ENCODE measurements around the gene THAP8. TPM values are rescaled to one million over a fixed set of nuclear protein-coding genes. Genes with fewer than 3 reads are reported as not detected.
A peak's percentile ranks its signal among the peaks of the same experiment; 100 is the strongest.

Gene THAP8
- total and polyA plus RNA-seq, 2 of the 13 experiments (the other 11 are each of a cell fraction or from before 2014, with no cell fraction given) = 1.7 to 3.7 TPM

GRCh38 chr19:36054733-36055686, 925 bp upstream of the THAP8 start, which contains the start of gene WDR62 (continued):
- TF ChIP-seq THAP9 (CRISPR knock-in tag; IDR thresholded peaks at IDR 0.05; ENCODE audit: borderline replicate concordance) = peak; percentile 62; the same call in 1 of the 2 replicates
- TF ChIP-seq SP2 (CRISPR knock-in tag; IDR thresholded peaks at IDR 0.05) = peak; percentile 81
- 0 out of 2 replicates have a peak, but pooled peaks have one; percentile 6 for TF ChIP-seq ZNF138 (CRISPR knock-in tag; IDR thresholded peaks at IDR 0.05; ENCODE audit: low read depth)
- TF ChIP-seq MYPOP (CRISPR knock-in tag; IDR thresholded peaks at IDR 0.05) = no peak
- TF ChIP-seq HNF1B (CRISPR knock-in tag; IDR thresholded peaks at IDR 0.05) = 0 out of 2 replicates have a peak, but pooled peaks have one; percentile 9
- no peak for TF ChIP-seq ETS1 (CRISPR knock-in tag; IDR thresholded peaks at IDR 0.05)
- TF ChIP-seq CSRNP1 (CRISPR knock-in tag; IDR thresholded peaks at IDR 0.05) = 0 out of 2 replicates have a peak, but pooled peaks have one; percentile 25
- peak; percentile 39 to 46; a peak in 3 of 4 replicates for TF ChIP-seq POLR2A (IDR thresholded peaks at IDR 0.05; ENCODE audit: insufficient read depth in 1 of 2, low read depth in 2 of 2, low read length in 2 of 2)
- TF ChIP-seq MYNN (CRISPR knock-in tag; IDR thresholded peaks at IDR 0.05; ENCODE audit: low read depth) = no peak
- TF ChIP-seq SRSF1 (optimal IDR thresholded peaks at IDR 0.05; ENCODE audit: low read depth, low read length) = peak; percentile 22
- TF ChIP-seq ISL2 (CRISPR knock-in tag; IDR thresholded peaks at IDR 0.05) = peak; percentile 3; the same call in 1 of the 2 replicates
- TF ChIP-seq ZFP90 (CRISPR knock-in tag; IDR thresholded peaks at IDR 0.05; ENCODE audit: borderline replicate concordance) = 0 out of 2 replicates have a peak, but pooled peaks have one; percentile 43
- no peak for TF ChIP-seq ZFYVE20 (CRISPR knock-in tag; IDR thresholded peaks at IDR 0.05; ENCODE audit: borderline replicate concordance, low read depth)
- peak; percentile 10 for TF ChIP-seq ASH2L (IDR thresholded peaks at IDR 0.05; ENCODE audit: insufficient read length, low read depth, low read length)
- peak; percentile 92 for TF ChIP-seq SIN3A (IDR thresholded peaks at IDR 0.05; ENCODE audit: borderline replicate concordance, low read depth, low read length)
- no peak for TF ChIP-seq ZFP36 (IDR thresholded peaks at IDR 0.05; ENCODE audit: borderline replicate concordance, low read depth, low read length, partially characterized antibody)
